Peyer's patch (tissue), 4 donors: ENCODE data around the gene PDGFC. TPM values are rescaled to one million over a fixed set of nuclear protein-coding genes. Genes with fewer than 3 reads are reported as not detected.

Experiments used
- DNase-seq, 3 donors: peaks; one replicate each; pipeline ENCODE4 v3.0.0-alpha.2; 2017 to 2019
- H3K27ac ChIP-seq, 4 donors: fragments of 200-600 bp; sonication (generic); one replicate each; pipeline ENCODE4 v1.5.1; 2016 to 2019
- H3K27me3 ChIP-seq, 2 donors: fragments of 200-600 bp; sonication (generic); one replicate each; pipeline ENCODE4 v1.5.1; 2019
- H3K36me3 ChIP-seq, 3 donors: fragments of 200-600 bp; sonication (generic); one replicate each; pipeline ENCODE4 v1.5.1; 2016 to 2019
- H3K4me1 ChIP-seq, 4 donors: fragments of 200-600 bp; sonication (generic); one replicate each; pipeline ENCODE4 v1.5.1; 2016 to 2019
- H3K4me3 ChIP-seq, 4 donors: fragments of 200-600 bp; sonication (generic); 1 replicate in 3 of 4; 2 replicates in 1 of 4; pipeline ENCODE4 v1.5.1; 2016 to 2019; ENCODE audit warnings: mild to moderate bottlenecking in 1 of 4
- H3K9me3 ChIP-seq, 4 donors: fragments of 200-600 bp; sonication (generic); one replicate each; pipeline ENCODE4 v1.5.1; 2016 to 2019; ENCODE audit warnings: mild to moderate bottlenecking in 1 of 4
- POLR2A ChIP-seq, 2 donors: fragments of 450-650 bp; IDR thresholded peaks; one replicate each; pipeline ENCODE4 v1.5.1; 2017; ENCODE audit warnings: antibody characterized with exemption in 2 of 2, mild to moderate bottlenecking in 2 of 2, moderate library complexity in 2 of 2
- total RNA-seq, 4 donors: library from RNA; depleted of rRNA; stranded (reverse); fragments of >200 nt; gene quantifications; one replicate each; pipeline ENCODE4 v1.1.0, GENCODE V29; 2016
- TF ChIP-seq, protein P1 (sequence below), 6 experiments: fragments of 450-650 bp in 4 of 6; fragments of 200-600 bp in 2 of 6; sonication (generic) in 1 of 6; IDR thresholded peaks; one replicate each; pipeline ENCODE4 v1.5.1; 2017 to 2019; ENCODE audit warnings: antibody characterized with exemption in 6 of 6, mild to moderate bottlenecking in 3 of 6, moderate library complexity in 1 of 6

Gene PDGFC
- total RNA-seq, 4 donors from 2014 or later: 4.4 to 17.3 (median 11.5) TPM

DNA sequence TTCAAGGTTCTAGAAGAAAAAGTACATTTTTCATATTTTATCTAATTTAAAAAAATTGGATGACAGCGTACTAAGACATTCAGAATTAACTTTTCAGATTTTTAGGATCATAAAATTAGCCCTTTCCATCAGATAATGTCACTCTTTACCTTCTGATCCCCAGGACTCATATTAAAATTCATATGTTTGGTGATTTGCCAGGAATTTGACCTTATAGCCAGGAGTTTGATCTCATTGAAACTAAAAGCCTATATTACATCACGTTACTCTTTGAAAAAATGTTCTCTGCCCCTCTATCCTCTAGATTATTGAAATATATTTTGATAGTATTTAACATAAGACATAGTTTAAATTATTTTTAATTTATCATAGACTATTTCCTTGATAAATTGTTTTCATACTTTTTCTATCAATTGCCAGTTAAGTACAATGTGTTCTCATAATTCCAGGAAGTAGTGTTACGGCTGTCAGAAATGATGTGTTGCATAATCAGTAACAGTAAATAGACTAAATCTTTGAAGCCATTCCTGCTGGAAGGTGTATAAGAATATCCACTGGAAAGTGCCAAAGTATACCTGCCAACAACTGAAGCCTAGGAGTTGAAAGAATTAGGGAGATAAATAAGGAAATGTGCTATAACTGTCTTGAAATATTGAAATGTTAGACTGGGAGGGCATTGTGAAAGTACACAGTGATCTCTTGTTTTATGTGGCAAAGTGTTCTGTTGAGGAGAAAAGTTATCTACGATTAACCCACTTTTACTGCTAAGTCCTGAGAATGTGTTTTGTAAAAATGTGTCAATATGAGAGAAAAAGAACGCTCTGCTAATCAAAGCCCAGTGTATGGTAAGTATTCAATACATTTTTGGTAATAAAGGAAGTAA lies 32.9 kb upstream of the PDGFC start:
- H3K9me3 ChIP-seq: no peaks in the 10 kb centered on the region
- no peak overlapping the region for H3K27ac ChIP-seq
- TF ChIP-seq POLR2A (IDR thresholded peaks at IDR 0.05): no peak
- TF ChIP-seq, protein P1, sequence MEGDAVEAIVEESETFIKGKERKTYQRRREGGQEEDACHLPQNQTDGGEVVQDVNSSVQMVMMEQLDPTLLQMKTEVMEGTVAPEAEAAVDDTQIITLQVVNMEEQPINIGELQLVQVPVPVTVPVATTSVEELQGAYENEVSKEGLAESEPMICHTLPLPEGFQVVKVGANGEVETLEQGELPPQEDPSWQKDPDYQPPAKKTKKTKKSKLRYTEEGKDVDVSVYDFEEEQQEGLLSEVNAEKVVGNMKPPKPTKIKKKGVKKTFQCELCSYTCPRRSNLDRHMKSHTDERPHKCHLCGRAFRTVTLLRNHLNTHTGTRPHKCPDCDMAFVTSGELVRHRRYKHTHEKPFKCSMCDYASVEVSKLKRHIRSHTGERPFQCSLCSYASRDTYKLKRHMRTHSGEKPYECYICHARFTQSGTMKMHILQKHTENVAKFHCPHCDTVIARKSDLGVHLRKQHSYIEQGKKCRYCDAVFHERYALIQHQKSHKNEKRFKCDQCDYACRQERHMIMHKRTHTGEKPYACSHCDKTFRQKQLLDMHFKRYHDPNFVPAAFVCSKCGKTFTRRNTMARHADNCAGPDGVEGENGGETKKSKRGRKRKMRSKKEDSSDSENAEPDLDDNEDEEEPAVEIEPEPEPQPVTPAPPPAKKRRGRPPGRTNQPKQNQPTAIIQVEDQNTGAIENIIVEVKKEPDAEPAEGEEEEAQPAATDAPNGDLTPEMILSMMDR (IDR thresholded peaks at IDR 0.05): no peak
- no peaks in the 10 kb centered on the region for H3K36me3 ChIP-seq
- H3K4me3 ChIP-seq: no peak overlapping the region
- H3K4me1 ChIP-seq: no peaks in the 10 kb centered on the region
- DNase-seq: no peak
- no peaks in the 10 kb centered on the region for H3K27me3 ChIP-seq

- no peak overlapping the region for H3K4me3 ChIP-seq
- DNase-seq: no peak
- no peak overlapping the region for H3K27ac ChIP-seq
- H3K4me1 ChIP-seq: no peaks in the 10 kb centered on the region
- H3K36me3 ChIP-seq: no peaks in the 10 kb centered on the region
- TF ChIP-seq POLR2A (IDR thresholded peaks at IDR 0.05): no peak
- TF ChIP-seq, protein P1 (IDR thresholded peaks at IDR 0.05): no peak
- H3K27me3 ChIP-seq: no peaks in the 10 kb centered on the region
- H3K9me3 ChIP-seq: peaks cover 0 to 6% (median 0%) of the 10 kb centered on the region in 4 donors
Observed at GRCh38 chr4:156999175-156999517, 27.5 kb upstream of the PDGFC start.

DNA sequence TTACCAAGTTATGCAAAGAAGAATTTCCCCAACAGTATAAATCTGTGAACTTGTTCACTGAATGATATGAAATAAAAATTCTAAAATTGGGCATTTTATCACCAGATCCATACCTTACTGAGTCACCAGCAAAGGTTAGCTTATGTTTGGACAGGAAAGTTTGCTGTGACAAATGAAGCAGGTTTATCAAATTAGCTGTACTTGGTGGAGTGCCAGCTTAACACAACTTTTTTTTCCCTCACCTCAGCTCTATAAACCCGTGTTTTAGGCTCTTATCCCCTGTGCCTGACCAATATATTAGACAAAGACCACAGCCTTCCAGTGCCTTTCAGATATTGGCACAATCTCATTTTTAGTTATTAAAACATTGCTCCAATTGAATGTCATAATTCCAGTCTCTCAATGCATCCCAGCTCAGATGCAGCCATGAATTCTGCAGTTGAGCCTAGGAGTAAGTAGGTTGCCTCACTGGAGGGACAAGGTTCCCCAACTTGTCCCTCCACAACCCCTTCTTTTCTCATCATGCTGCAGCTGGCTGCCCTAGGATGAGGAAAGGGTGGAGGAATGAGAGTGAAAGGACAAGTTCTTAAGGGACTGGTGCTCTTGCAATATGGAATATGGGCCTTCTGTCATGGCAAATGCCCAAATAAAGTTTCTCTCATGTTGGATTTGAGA lies 27.0 kb upstream of the PDGFC start:
- no peaks in the 10 kb centered on the region for H3K36me3 ChIP-seq
- H3K4me3 ChIP-seq: no peak overlapping the region
- TF ChIP-seq, protein P1 (IDR thresholded peaks at IDR 0.05): no peak
- no peak for TF ChIP-seq POLR2A (IDR thresholded peaks at IDR 0.05)
- H3K4me1 ChIP-seq: no peaks in the 10 kb centered on the region
- no peaks in the 10 kb centered on the region for H3K27me3 ChIP-seq
- DNase-seq: no peak
- peaks cover 0 to 6% (median 0%) of the 10 kb centered on the region in 4 donors for H3K9me3 ChIP-seq
- no peak overlapping the region for H3K27ac ChIP-seq

DNA sequence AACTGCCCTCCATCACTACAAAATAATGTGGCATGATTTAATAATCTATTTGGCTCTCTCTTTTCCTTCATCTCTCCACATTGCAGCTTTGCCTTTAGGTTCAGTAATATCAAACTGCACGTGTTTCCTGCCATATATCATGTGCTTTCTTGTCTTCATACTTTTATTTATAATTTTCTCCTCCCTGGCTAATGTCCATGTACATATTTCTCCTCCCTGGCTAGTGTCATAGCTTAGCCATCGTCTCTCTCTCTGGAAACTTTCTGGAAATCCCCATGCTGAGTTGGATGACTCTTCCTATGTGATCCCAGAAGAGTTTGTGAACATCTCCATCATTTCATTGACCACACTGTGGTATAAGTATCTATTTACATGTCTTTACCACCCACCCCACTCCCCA lies 21.3 kb upstream of the PDGFC start:
- DNase-seq: no peak
- no peak overlapping the region for H3K27ac ChIP-seq
- no peaks in the 10 kb centered on the region for H3K27me3 ChIP-seq
- TF ChIP-seq, protein P1 (IDR thresholded peaks at IDR 0.05): no peak
- no peak for TF ChIP-seq POLR2A (IDR thresholded peaks at IDR 0.05)
- H3K36me3 ChIP-seq: no peaks in the 10 kb centered on the region
- H3K4me3 ChIP-seq: no peak overlapping the region
- H3K4me1 ChIP-seq: no peaks in the 10 kb centered on the region
- H3K9me3 ChIP-seq: peaks cover 0 to 6% (median 0%) of the 10 kb centered on the region in 4 donors

DNA sequence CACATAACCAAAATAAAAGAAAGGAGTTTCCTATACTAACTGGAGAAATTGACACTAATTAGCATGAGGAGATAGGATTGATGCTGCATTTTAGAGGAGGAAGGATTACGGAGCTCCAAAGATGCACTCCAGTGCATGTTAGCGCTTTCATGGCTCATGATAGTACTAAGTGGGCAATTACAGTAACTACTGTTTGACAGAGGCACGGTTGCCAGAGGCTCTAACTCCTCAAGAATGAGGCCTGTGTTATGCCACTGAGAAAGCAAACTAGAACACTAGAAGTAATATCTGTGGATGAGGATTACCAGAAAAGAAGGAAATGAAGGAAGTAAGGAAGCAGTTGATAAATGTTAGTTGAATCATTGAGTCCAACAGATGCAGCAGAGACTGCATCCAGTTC lies 19.6 kb upstream of the PDGFC start:
- H3K36me3 ChIP-seq: no peaks in the 10 kb centered on the region
- no peak overlapping the region for H3K27ac ChIP-seq
- H3K4me3 ChIP-seq: no peak overlapping the region
- DNase-seq: no peak
- H3K9me3 ChIP-seq: no peaks in the 10 kb centered on the region
- no peaks in the 10 kb centered on the region for H3K27me3 ChIP-seq
- no peaks in the 10 kb centered on the region for H3K4me1 ChIP-seq
- TF ChIP-seq, protein P1 (IDR thresholded peaks at IDR 0.05): no peak
- no peak for TF ChIP-seq POLR2A (IDR thresholded peaks at IDR 0.05)
